Neural cell (in vitro differentiated cells): Measurements from ENCODE around the gene PPP1R1A.

ENCODE experiments used
- EP300 ChIP-seq: fragments of 450-650 bp; conservative IDR thresholded peaks from 2 replicates; pipeline ENCODE4 v1.6.1; 2014; ENCODE audit warnings: antibody characterized with exemption, mild to moderate bottlenecking, moderate library complexity; ENCODE audit not compliant: poor library complexity, severe bottlenecking
- MXI1 ChIP-seq: fragments of 450-650 bp; conservative IDR thresholded peaks from 2 replicates; pipeline ENCODE4 v1.6.1; 2014; ENCODE audit warnings: antibody characterized with exemption, mild to moderate bottlenecking; ENCODE audit not compliant: poor library complexity, severe bottlenecking
- POLR2AphosphoS5 ChIP-seq: IDR thresholded peaks from 2 replicates; pipeline ENCODE4 v1.6.1; 2012
- RAD21 ChIP-seq: fragments of 450-650 bp; conservative IDR thresholded peaks from 2 replicates; pipeline ENCODE4 v1.6.1; 2014; ENCODE audit warnings: antibody characterized with exemption, mild to moderate bottlenecking, moderate library complexity
- SMC3 ChIP-seq: fragments of 450-650 bp; conservative IDR thresholded peaks from 2 replicates; pipeline ENCODE4 v1.6.1; 2014; ENCODE audit warnings: antibody characterized with exemption, mild to moderate bottlenecking, moderate library complexity; ENCODE audit not compliant: poor library complexity
- TAF1 ChIP-seq: IDR thresholded peaks from 2 replicates; pipeline ENCODE4 v1.6.1; 2012; ENCODE audit warnings: low read depth
- TF ChIP-seq, protein P1 (sequence below): fragments of 450-650 bp; IDR thresholded peaks from 2 replicates; pipeline ENCODE4 v1.5.1; 2014; ENCODE audit warnings: antibody characterized with exemption, mild to moderate bottlenecking, moderate library complexity; ENCODE audit not compliant: poor library complexity, severe bottlenecking
- TF ChIP-seq, protein P2 (sequence below): IDR thresholded peaks from 2 replicates; pipeline ENCODE4 v1.6.1; 2012; ENCODE audit warnings: borderline replicate concordance

DNA sequence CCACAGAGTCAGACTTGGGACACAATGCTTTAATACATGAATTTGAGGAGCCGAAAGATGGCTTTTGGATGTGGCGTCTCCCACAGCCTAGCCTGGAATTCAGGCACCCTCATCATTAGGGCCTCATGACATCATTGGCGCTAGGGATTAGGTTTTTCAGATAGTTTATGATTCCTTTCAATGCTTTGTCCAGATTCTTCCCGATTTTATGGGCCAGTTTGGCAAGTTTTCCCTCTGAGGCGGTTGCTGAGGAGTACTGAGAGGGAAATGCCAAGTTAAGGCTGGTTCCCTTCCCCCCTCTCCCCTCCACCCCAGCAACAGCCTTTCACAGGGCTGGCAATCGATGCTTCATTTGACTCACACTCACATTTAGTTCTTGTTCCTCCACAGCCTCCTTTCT, 19.7 kb upstream of the PPP1R1A start:
- TF ChIP-seq, protein P1, sequence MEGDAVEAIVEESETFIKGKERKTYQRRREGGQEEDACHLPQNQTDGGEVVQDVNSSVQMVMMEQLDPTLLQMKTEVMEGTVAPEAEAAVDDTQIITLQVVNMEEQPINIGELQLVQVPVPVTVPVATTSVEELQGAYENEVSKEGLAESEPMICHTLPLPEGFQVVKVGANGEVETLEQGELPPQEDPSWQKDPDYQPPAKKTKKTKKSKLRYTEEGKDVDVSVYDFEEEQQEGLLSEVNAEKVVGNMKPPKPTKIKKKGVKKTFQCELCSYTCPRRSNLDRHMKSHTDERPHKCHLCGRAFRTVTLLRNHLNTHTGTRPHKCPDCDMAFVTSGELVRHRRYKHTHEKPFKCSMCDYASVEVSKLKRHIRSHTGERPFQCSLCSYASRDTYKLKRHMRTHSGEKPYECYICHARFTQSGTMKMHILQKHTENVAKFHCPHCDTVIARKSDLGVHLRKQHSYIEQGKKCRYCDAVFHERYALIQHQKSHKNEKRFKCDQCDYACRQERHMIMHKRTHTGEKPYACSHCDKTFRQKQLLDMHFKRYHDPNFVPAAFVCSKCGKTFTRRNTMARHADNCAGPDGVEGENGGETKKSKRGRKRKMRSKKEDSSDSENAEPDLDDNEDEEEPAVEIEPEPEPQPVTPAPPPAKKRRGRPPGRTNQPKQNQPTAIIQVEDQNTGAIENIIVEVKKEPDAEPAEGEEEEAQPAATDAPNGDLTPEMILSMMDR: no peak
- TF ChIP-seq EP300 (no peak), SMC3 (no peak), MXI1 (no peak), TAF1 (no peak), RAD21 (no peak), POLR2AphosphoS5 (no peak)
- TF ChIP-seq, protein P2, sequence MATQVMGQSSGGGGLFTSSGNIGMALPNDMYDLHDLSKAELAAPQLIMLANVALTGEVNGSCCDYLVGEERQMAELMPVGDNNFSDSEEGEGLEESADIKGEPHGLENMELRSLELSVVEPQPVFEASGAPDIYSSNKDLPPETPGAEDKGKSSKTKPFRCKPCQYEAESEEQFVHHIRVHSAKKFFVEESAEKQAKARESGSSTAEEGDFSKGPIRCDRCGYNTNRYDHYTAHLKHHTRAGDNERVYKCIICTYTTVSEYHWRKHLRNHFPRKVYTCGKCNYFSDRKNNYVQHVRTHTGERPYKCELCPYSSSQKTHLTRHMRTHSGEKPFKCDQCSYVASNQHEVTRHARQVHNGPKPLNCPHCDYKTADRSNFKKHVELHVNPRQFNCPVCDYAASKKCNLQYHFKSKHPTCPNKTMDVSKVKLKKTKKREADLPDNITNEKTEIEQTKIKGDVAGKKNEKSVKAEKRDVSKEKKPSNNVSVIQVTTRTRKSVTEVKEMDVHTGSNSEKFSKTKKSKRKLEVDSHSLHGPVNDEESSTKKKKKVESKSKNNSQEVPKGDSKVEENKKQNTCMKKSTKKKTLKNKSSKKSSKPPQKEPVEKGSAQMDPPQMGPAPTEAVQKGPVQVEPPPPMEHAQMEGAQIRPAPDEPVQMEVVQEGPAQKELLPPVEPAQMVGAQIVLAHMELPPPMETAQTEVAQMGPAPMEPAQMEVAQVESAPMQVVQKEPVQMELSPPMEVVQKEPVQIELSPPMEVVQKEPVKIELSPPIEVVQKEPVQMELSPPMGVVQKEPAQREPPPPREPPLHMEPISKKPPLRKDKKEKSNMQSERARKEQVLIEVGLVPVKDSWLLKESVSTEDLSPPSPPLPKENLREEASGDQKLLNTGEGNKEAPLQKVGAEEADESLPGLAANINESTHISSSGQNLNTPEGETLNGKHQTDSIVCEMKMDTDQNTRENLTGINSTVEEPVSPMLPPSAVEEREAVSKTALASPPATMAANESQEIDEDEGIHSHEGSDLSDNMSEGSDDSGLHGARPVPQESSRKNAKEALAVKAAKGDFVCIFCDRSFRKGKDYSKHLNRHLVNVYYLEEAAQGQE: no peak
